Lower leg skin (tissue), 3 donors: ENCODE measurements around the gene SCAF4.

Source experiments
- CTCF ChIP-seq, 3 donors: fragments of 450-650 bp; IDR thresholded peaks; one replicate each; pipeline ENCODE4 v1.5.1; 2016; ENCODE audit warnings: antibody characterized with exemption in 3 of 3, mild to moderate bottlenecking in 3 of 3, moderate library complexity in 2 of 3
- POLR2A ChIP-seq, 2 donors: fragments of 450-650 bp; IDR thresholded peaks; one replicate each; pipeline ENCODE4 v1.6.1; 2016 to 2017; ENCODE audit warnings: antibody characterized with exemption in 2 of 2, mild to moderate bottlenecking in 1 of 2, moderate library complexity in 1 of 2

- TF ChIP-seq CTCF (IDR thresholded peaks at IDR 0.05) = no peak
- TF ChIP-seq POLR2A (IDR thresholded peaks at IDR 0.05) = no peak
These were observed 4.7 kb downstream of the SCAF4 start for GRCh38 chr21:31727181-31727580.
